ENCODE measurements around the gene ISOC2.
"Not testable (repeated sequence)": the region's sequence is repeated elsewhere in the genome, so short reads cannot be mapped to it uniquely, and the experiment has no call there.

Gene ISOC2

GRCh38 chr19:55457683-55458457, 3.6 kb downstream of the ISOC2 start:
- no peak for DNase-seq

GRCh38 chr19:55456347-55456746, 5.1 kb downstream of the ISOC2 start:
- DNase-seq = no peak

- no peak for DNase-seq
Observed at GRCh38 chr19:55455576-55456235, 5.7 kb downstream of the ISOC2 start.

- DNase-seq = peak; percentile 40
Observed at GRCh38 chr19:55454787-55455243, 6.6 kb downstream of the ISOC2 start.

- DNase-seq = no peak
Observed at GRCh38 chr19:55453511-55454260, 7.8 kb downstream of the ISOC2 start.

GRCh38 chr19:55452749-55453346, 8.6 kb downstream of the ISOC2 start:
- DNase-seq = peak; percentile 81

- no peak for DNase-seq
Observed at GRCh38 chr19:55451965-55452748, 9.3 kb downstream of the ISOC2 start.

GRCh38 chr19:55451163-55451964, 10.1 kb downstream of the ISOC2 start:
- no peak for DNase-seq

GRCh38 chr19:55449469-55449868, 12.0 kb downstream of the ISOC2 start:
- no peak for DNase-seq

GRCh38 chr19:55448175-55448490, 13.3 kb downstream of the ISOC2 start:
- DNase-seq = not testable (repeated sequence)

- DNase-seq = peak; percentile 50
Observed at GRCh38 chr19:55447421-55448174, 13.8 kb downstream of the ISOC2 start.

GRCh38 chr19:55446060-55446459, 15.4 kb downstream of the ISOC2 start:
- DNase-seq = no peak

GRCh38 chr19:55444646-55445045, 16.8 kb downstream of the ISOC2 start:
- no peak for DNase-seq

- DNase-seq = no peak
Observed at GRCh38 chr19:55443824-55444480, 17.5 kb downstream of the ISOC2 start.

- no peak for DNase-seq
Observed at GRCh38 chr19:55443045-55443823, 18.2 kb downstream of the ISOC2 start, which contains the start of gene SHISA7. SHISA7 (minus strand) TSS chr19:55443300; CDS start chr19:55442863, 437 bp downstream.

- DNase-seq = no peak
Observed at GRCh38 chr19:55442372-55442961, 19.0 kb downstream of the ISOC2 start.

GRCh38 chr19:55441692-55442321, 19.6 kb downstream of the ISOC2 start:
- no peak for DNase-seq

- DNase-seq = no peak
Observed at GRCh38 chr19:55441319-55441691, 20.1 kb downstream of the ISOC2 start.

Data from fibroblast of skin of back (primary cell).